Peyer's patch (tissue), 4 donors: Measurements from ENCODE around the gene SAGE1. TPM values are rescaled to one million over a fixed set of nuclear protein-coding genes. Genes with fewer than 3 reads are reported as not detected.

ENCODE experiments used
- DNase-seq, 3 donors: peaks; one replicate each; pipeline ENCODE4 v3.0.0-alpha.2; 2017 to 2019
- H3K27ac ChIP-seq, 4 donors: fragments of 200-600 bp; sonication (generic); one replicate each; pipeline ENCODE4 v1.5.1; 2016 to 2019
- H3K27me3 ChIP-seq, 2 donors: fragments of 200-600 bp; sonication (generic); one replicate each; pipeline ENCODE4 v1.5.1; 2019
- H3K36me3 ChIP-seq, 3 donors: fragments of 200-600 bp; sonication (generic); one replicate each; pipeline ENCODE4 v1.5.1; 2016 to 2019
- H3K4me1 ChIP-seq, 4 donors: fragments of 200-600 bp; sonication (generic); one replicate each; pipeline ENCODE4 v1.5.1; 2016 to 2019
- H3K4me3 ChIP-seq, 4 donors: fragments of 200-600 bp; sonication (generic); 1 replicate in 3 of 4; 2 replicates in 1 of 4; pipeline ENCODE4 v1.5.1; 2016 to 2019; ENCODE audit warnings: mild to moderate bottlenecking in 1 of 4
- H3K9me3 ChIP-seq, 4 donors: fragments of 200-600 bp; sonication (generic); one replicate each; pipeline ENCODE4 v1.5.1; 2016 to 2019; ENCODE audit warnings: mild to moderate bottlenecking in 1 of 4
- POLR2A ChIP-seq, 2 donors: fragments of 450-650 bp; IDR thresholded peaks; one replicate each; pipeline ENCODE4 v1.5.1; 2017; ENCODE audit warnings: antibody characterized with exemption in 2 of 2, mild to moderate bottlenecking in 2 of 2, moderate library complexity in 2 of 2
- total RNA-seq, 4 donors: library from RNA; depleted of rRNA; stranded (reverse); fragments of >200 nt; gene quantifications; one replicate each; pipeline ENCODE4 v1.1.0, GENCODE V29; 2016
- TF ChIP-seq, protein P1 (sequence below), 6 experiments: fragments of 450-650 bp in 4 of 6; fragments of 200-600 bp in 2 of 6; sonication (generic) in 1 of 6; IDR thresholded peaks; one replicate each; pipeline ENCODE4 v1.5.1; 2017 to 2019; ENCODE audit warnings: antibody characterized with exemption in 6 of 6, mild to moderate bottlenecking in 3 of 6, moderate library complexity in 1 of 6

Gene SAGE1
- total RNA-seq, 4 donors from 2014 or later, result not detected

DNA sequence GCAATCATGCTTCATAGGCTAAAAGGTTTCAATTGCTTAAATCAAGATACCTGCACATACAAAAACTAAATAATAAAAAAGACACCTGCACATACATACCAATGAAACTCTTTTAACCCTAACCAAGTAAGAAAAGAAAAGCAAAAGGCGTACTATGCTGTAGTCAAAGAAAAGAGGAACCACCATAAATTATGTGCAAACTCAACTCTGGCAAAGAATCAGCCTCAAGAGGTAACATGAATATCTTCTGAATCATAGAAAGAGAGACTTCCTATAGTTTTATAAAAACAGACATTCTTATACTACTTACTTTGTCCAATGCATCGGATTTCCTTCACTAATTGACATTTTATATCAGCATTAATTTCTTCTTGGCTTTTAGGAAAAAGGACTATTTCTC lies 51.0 kb downstream of the SAGE1 start:
- Histone ChIP-seq H3K36me3 (no peaks in the 10 kb centered on the region), H3K27me3 (no peaks in the 10 kb centered on the region), H3K4me3 (no peak overlapping the region), H3K4me1 (no peaks in the 10 kb centered on the region), H3K27ac (no peak overlapping the region), H3K9me3 (no peaks in the 10 kb centered on the region)
- TF ChIP-seq, protein P1, sequence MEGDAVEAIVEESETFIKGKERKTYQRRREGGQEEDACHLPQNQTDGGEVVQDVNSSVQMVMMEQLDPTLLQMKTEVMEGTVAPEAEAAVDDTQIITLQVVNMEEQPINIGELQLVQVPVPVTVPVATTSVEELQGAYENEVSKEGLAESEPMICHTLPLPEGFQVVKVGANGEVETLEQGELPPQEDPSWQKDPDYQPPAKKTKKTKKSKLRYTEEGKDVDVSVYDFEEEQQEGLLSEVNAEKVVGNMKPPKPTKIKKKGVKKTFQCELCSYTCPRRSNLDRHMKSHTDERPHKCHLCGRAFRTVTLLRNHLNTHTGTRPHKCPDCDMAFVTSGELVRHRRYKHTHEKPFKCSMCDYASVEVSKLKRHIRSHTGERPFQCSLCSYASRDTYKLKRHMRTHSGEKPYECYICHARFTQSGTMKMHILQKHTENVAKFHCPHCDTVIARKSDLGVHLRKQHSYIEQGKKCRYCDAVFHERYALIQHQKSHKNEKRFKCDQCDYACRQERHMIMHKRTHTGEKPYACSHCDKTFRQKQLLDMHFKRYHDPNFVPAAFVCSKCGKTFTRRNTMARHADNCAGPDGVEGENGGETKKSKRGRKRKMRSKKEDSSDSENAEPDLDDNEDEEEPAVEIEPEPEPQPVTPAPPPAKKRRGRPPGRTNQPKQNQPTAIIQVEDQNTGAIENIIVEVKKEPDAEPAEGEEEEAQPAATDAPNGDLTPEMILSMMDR (IDR thresholded peaks at IDR 0.05), result no peak
- no peak for TF ChIP-seq POLR2A (IDR thresholded peaks at IDR 0.05)
- DNase-seq, result no peak

DNA sequence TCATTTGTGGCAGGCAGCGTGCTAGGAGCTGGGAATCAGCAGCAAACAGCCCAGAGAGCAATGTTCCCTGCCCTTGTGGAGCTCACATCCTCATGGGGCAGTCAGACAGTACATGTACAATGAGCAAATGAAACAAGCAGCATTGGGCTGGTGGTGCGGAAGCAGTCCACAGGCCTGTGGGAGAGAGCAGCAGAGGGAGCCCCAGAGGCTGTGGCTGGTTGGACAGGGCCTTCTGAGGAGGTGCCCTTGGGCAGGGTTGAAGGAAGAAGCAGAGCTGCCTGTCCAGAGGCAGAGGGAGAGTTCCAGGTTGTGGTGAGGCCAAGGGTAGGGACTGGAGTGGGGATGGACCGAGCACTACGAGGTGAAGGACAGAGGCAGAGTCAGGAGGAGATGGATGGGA lies 57.8 kb downstream of the SAGE1 start:
- TF ChIP-seq, protein P1 (IDR thresholded peaks at IDR 0.05), result no peak
- no peak for TF ChIP-seq POLR2A (IDR thresholded peaks at IDR 0.05)
- no peak for DNase-seq
- H3K9me3 ChIP-seq, result no peaks in the 10 kb centered on the region
- H3K4me1 ChIP-seq, result no peaks in the 10 kb centered on the region
- no peak overlapping the region for H3K4me3 ChIP-seq
- no peaks in the 10 kb centered on the region for H3K36me3 ChIP-seq
- H3K27ac ChIP-seq, result no peak overlapping the region
- H3K27me3 ChIP-seq, result no peaks in the 10 kb centered on the region

Other genes starting within 250 kb of the SAGE1 start
- gene CT45A1, start 180.1 kb upstream of the SAGE1 start, total RNA-seq, result not detected
- not detected for gene CT45A3, start 125.5 kb upstream of the SAGE1 start, total RNA-seq
- not detected for gene CT45A5, start 108.2 kb upstream of the SAGE1 start, total RNA-seq
- not detected for gene CT45A6, start 90.9 kb upstream of the SAGE1 start, total RNA-seq
- gene CT45A2, start 73.7 kb upstream of the SAGE1 start, total RNA-seq, result not detected
- not detected for gene CT45A7, start 56.4 kb upstream of the SAGE1 start, total RNA-seq
- gene CT45A8, start 39.2 kb upstream of the SAGE1 start, total RNA-seq, result not detected
- gene CT45A9, start 21.9 kb upstream of the SAGE1 start, total RNA-seq, result not detected
- not detected for gene CT45A10, start 272 bp upstream of the SAGE1 start, total RNA-seq
- 10 to 100 TPM in 3 of 4 donors, 1 to 10 TPM in 1; 9.9 to 21.5 (median 13.5) TPM for gene MMGT1, start 80.3 kb downstream of the SAGE1 start, total RNA-seq
- 10 to 100 TPM in 3 of 4 donors, 1 to 10 TPM in 1; 9.9 to 28.7 (median 17.3) TPM for gene SLC9A6, start 91.7 kb downstream of the SAGE1 start, total RNA-seq